Motor neuron (in vitro differentiated cells): ENCODE data around the gene KRTAP9-6. TPM values are rescaled to one million over a fixed set of nuclear protein-coding genes. Genes with fewer than 3 reads are reported as not detected.
"Not testable (repeated sequence)": the region's sequence is repeated elsewhere in the genome, so short reads cannot be mapped to it uniquely, and the experiment has no call there.

Source experiments
- ATAC-seq, 8 experiments: fragments of 200-7000 bp; cut with Tn5 transposase; replicated peaks in 6 of 8; 2 replicates each; pipeline ENCODE4 v1.8.0; 2021; ENCODE audit warnings: mild to moderate bottlenecking in 8 of 8, moderate library complexity in 8 of 8
- H3K27ac ChIP-seq, 2 donors: fragments of 250-450 bp; sonication (Bioruptor Pico); 2 replicates each; pipeline ENCODE4 v1.9.0; 2021; ENCODE audit warnings: antibody characterized with exemption in 2 of 2, mild to moderate bottlenecking in 2 of 2, moderate library complexity in 1 of 2
- H3K4me1 ChIP-seq, 2 donors: fragments of 250-450 bp; sonication (Bioruptor Pico); replicated peaks in 1 of 2; 2 replicates each; pipeline ENCODE4 v1.6.1; 2021; ENCODE audit warnings: antibody characterized with exemption in 2 of 2, mild to moderate bottlenecking in 2 of 2, moderate library complexity in 1 of 2
- H3K4me3 ChIP-seq, 5 donors: fragments of 250-450 bp; sonication (Bioruptor Pico); 2 replicates each; pipeline ENCODE4 v1.9.0; 2021; ENCODE audit warnings: antibody characterized with exemption in 5 of 5, mild to moderate bottlenecking in 5 of 5, moderate library complexity in 4 of 5
- WGBS, 10 experiments: fragments of 450-650 bp; shearing (Covaris generic); methylation state at CpG; one replicate each; pipeline ENCODE4 v1.0.0; 2022; 5-methylcytosine and 5-hydroxymethylcytosine counted together
- in situ Hi-C, 9 experiments: fragments of 400-800 bp; cut with MboI; loops; one replicate each; pipeline ENCODE4 v1.15.0; 2021; ENCODE audit warnings: low sequenced_read_pairs in 9 of 9, low pct_unique_long_range_greater_than_20kb in 2 of 9; ENCODE audit not compliant: unreplicated experiment in 9 of 9
- total RNA-seq, 8 experiments: library from RNA; unstranded; fragments of 300-600 nt; gene quantifications; 2 replicates each; pipeline versions ENCODE4 v1.2.3 to v1.2.4, GENCODE V29; 2022

Gene KRTAP9-6
- total RNA-seq, 8 experiments from 2014 or later, result not detected

- Histone ChIP-seq H3K27ac (no peak overlapping the region), H3K4me1 (no peaks in the 10 kb centered on the region), H3K4me3 (no peak overlapping the region)
- no peak for ATAC-seq
- WGBS, 10 experiments, result 33 to 88% (median 76%) methylated on average over 1 of the region's 1 CpG; no CpG with 5 or more reads in 6 of the 10 experiments
- in situ Hi-C loops, result no loop called here
These were observed 13.9 kb upstream of the KRTAP9-6 start for GRCh38 chr17:41251261-41251660.

DNA sequence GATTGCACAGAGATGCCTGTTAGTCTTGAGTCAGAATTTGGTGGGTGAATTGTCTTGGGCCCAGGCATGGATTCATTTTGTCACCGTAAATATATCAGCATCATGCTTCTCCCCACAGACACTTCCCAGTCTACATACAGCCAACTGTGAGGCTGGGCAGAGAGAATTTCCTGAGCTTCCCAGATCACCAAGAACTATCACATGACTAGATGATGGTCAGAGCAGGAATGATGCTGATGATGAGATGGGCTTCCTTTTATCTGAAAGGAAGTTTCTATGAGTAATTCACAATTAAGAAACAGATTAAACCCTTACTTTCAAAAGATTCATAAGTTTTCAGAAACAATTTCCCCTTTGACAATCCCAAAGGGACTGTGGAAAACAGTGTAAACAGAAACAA is 10.3 kb upstream of the KRTAP9-6 start:
- H3K27ac ChIP-seq, result no peak overlapping the region
- H3K4me3 ChIP-seq, result no peak overlapping the region
- WGBS, 10 experiments, result 0 to 40% methylated on average over 1 of the region's 1 CpG; no CpG with 5 or more reads in 8 of the 10 experiments
- H3K4me1 ChIP-seq, result no peaks in the 10 kb centered on the region
- in situ Hi-C loops, result no loop called here
- ATAC-seq, result no peak

GRCh38 chr17:41255381-41256290 is 9.5 kb upstream of the KRTAP9-6 start, which contains the start of gene KRTAP9-9:
KRTAP9-9 (plus strand) TSS chr17:41255384.
- H3K4me3 ChIP-seq, ATAC-seq, in situ Hi-C loops, H3K27ac ChIP-seq, H3K4me1 ChIP-seq: not testable (repeated sequence)
- 60 to 100% (median 72%) methylated on average over 1 to 4 of the region's 5 CpGs; no CpG with 5 or more reads in 6 of the 10 experiments for WGBS, 10 experiments

GRCh38 chr17:41256291-41256685 is 8.9 kb upstream of the KRTAP9-6 start:
- 92 to 100% (median 100%) methylated on average over 1 of the region's 1 CpG; no CpG with 5 or more reads in 7 of the 10 experiments for WGBS, 10 experiments
- Histone ChIP-seq H3K4me3 (no peak overlapping the region), H3K4me1 (no peaks in the 10 kb centered on the region), H3K27ac (no peak overlapping the region)
- in situ Hi-C loops, result no loop called here
- no peak for ATAC-seq

DNA sequence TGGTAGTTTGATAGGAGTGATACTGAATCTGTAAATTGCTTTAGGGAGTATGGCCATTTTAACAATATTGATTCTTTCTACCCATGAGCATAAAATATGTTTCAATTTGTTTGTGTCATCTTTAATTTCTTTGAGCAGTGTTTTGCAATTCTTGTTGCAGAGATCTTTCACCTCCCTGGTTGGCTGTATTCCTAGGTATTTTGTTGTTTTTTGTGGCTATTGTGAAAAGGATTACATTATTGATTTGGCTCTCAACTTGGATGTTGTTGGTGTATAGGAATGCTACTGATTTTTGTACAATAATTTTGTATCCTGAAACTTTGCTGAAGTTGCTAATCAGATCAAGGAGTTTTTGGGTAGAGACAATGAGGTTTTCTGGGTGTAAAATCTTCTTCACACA is 6.8 kb upstream of the KRTAP9-6 start:
- H3K27ac ChIP-seq, result no peak overlapping the region
- in situ Hi-C loops, result no loop called here
- H3K4me1 ChIP-seq, result no peaks in the 10 kb centered on the region
- ATAC-seq, result no peak
- no peak overlapping the region for H3K4me3 ChIP-seq

- in situ Hi-C loops, result no loop called here
- Histone ChIP-seq H3K27ac (no peak overlapping the region), H3K4me3 (no peak overlapping the region), H3K4me1 (no peaks in the 10 kb centered on the region)
- ATAC-seq, result no peak
- 29 to 100% (median 67%) methylated on average over 1 of the region's 2 CpGs; no CpG with 5 or more reads in 3 of the 10 experiments for WGBS, 10 experiments
These were observed 2.0 kb upstream of the KRTAP9-6 start for GRCh38 chr17:41263212-41263611.

GRCh38 chr17:41264599-41264998 is 579 bp upstream of the KRTAP9-6 start:
- H3K4me1 ChIP-seq, result no peaks in the 10 kb centered on the region
- WGBS, 10 experiments, result 52 to 100% (median 85%) methylated on average over 1 to 3 of the region's 3 CpGs; no CpG with 5 or more reads in 4 of the 10 experiments
- in situ Hi-C loops, result no loop called here
- H3K27ac ChIP-seq, result no peak overlapping the region
- no peak overlapping the region for H3K4me3 ChIP-seq
- no peak for ATAC-seq

DNA sequence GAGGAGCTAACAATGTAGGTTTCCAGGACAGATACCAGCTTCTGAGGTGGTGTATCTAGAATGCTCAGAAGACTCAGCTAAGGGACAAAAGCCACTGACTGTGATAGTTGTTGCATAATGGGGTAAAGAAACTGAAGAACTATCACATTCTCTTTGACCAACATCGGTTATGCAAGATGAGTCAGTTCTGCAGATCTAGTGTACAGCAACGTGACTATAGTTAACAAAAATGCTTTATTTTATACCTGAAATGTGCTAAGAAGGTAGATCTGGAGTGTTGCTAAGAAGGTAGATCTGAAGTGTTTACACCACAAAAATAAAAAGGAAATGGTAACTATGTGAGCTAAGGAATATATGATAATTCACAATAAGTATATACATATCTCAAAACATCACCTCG is 2.5 kb downstream of the KRTAP9-6 start:
- Histone ChIP-seq H3K4me3 (no peak overlapping the region), H3K27ac (no peak overlapping the region), H3K4me1 (no peaks in the 10 kb centered on the region)
- WGBS, 10 experiments, result 75 to 100% (median 79%) methylated on average over 1 to 3 of the region's 3 CpGs; no CpG with 5 or more reads in 7 of the 10 experiments
- in situ Hi-C loops, result no loop called here
- ATAC-seq, result no peak

GRCh38 chr17:41271323-41271722 is 6.1 kb downstream of the KRTAP9-6 start:
- H3K27ac ChIP-seq, in situ Hi-C loops, H3K4me1 ChIP-seq, ATAC-seq, H3K4me3 ChIP-seq: not testable (repeated sequence)
- no CpG with 5 or more reads among the region's 1 CpG for WGBS, 10 experiments

DNA sequence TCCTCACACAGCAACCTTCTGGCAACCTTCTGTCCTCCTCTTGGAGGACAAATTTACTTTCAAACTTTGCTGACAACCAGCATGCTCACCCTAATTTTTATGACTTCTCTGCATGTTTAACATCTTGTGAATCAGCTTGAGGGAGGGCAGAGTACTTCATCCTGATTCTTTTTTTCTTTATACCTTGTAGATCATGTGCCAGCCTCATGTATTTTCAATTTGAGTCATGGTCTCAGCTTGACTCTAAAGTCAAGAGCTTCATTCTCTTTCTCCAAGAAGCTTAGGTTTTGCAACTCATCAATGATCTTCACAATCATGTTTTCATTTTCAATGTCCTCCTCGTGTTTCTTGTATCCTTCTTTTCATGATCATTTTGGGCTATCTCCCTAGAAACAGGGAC is 6.7 kb downstream of the KRTAP9-6 start:
- H3K4me3 ChIP-seq, result no peak overlapping the region
- 0 to 80% (median 38%) methylated on average over 1 of the region's 1 CpG; no CpG with 5 or more reads in 5 of the 10 experiments for WGBS, 10 experiments
- H3K27ac ChIP-seq, result no peak overlapping the region
- ATAC-seq, result no peak
- no peaks in the 10 kb centered on the region for H3K4me1 ChIP-seq
- in situ Hi-C loops, result no loop called here

DNA sequence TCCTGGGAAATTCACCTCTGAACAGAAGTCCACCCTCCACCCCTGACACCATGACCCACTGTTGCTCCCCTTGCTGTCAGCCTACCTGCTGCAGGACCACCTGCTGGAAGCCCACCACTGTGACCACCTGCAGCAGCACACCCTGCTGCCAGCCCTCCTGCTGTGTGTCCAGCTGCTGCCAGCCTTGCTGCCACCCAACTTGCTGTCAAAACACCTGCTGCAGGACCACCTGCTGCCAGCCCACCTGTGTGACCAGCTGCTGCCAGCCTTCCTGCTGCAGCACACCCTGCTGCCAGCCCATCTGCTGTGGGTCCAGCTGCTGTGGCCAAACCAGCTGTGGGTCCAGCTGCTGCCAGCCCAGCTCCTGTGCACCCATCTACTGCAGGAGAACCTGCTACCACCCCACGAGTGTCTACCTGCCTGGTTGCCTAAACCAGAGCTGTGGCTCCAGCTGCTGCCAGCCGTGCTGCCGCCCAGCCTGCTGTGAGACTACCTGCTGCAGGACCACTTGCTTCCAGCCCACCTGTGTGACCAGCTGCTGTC is 10.5 kb downstream of the KRTAP9-6 start, which contains the start of gene KRTAP9-7:
Gene KRTAP9-7, plus strand, starts transcription at position 51 of the 543 bp plus-strand sequence. Its CDS starts 0 bp downstream, at position 51.
- ATAC-seq, H3K4me1 ChIP-seq, H3K27ac ChIP-seq, H3K4me3 ChIP-seq, in situ Hi-C loops: not testable (repeated sequence)
- WGBS, 10 experiments, result 100% methylated on average over 2 of the region's 3 CpGs; no CpG with 5 or more reads in 9 of the 10 experiments

DNA sequence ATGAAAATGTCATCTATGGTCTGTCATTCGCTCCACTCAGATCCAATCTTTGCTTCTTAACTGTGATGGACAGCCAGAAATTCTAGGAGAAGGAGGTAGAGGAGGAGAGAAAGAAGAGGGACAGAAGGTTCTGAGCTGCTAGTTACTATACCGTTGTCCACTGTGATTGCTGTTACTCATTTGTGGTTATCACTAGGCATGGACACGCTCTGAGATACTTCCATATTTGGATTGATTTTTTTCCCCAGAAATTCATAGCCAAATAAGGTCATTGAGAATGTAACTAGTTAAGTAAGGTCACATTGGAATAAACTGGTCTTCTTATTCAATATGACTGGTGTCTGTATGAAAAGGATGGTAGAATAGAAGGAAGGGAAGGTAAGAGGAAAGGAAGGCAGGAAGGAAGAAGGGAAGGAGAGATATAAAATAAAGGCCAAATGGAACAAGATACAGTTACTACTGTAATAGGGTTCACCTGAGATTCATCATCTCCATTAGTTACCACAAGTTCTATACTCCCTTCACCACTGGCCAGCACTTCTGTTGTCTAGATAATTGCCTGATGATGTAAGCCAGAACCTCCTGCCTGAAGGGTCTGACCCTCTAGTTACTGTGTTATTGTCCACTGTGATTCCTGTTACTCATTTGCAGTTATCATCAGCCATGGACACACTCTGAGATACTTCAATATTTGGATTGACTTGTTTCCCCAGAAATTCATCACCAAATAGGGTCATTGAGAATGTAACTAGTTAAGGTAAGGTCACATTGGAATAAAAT is 13.2 kb downstream of the KRTAP9-6 start:
- 14 to 93% (median 73%) methylated on average over 1 to 3 of the region's 3 CpGs; no CpG with 5 or more reads in 2 of the 10 experiments for WGBS, 10 experiments
- ATAC-seq, result no peak
- no peaks in the 10 kb centered on the region for H3K4me1 ChIP-seq
- no peak overlapping the region for H3K4me3 ChIP-seq
- in situ Hi-C loops, result no loop called here
- H3K27ac ChIP-seq, result no peak overlapping the region

DNA sequence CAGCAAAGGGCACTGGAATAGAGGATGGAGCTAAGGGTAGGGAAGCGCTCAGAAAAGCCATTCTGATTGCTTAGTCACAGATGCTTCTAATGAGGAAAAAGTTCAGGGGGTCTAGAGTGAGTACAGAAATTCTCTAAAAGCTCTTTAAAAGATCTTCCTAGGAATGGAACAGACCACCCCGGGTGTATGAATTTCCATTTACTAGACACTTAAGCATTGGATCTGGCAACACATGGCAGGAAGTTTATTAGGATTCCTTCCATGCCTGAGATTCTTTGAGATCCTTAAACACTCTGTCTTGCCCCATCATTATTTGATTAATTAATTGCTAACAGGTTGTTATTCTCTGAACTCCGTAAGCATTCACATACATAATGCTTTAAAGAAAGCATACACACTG is 18.9 kb downstream of the KRTAP9-6 start:
- H3K27ac ChIP-seq, result no peak overlapping the region
- H3K4me3 ChIP-seq, result no peak overlapping the region
- 0 to 95% (median 72%) methylated on average over 1 to 3 of the region's 3 CpGs for WGBS, 10 experiments
- H3K4me1 ChIP-seq, result no peaks in the 10 kb centered on the region
- in situ Hi-C loops, result no loop called here
- ATAC-seq, result peak in 1 of 8 experiments; percentile 19
